Keratinocyte (primary cell): ENCODE measurements around the gene LHPP.

Source experiments
- EZH2 ChIP-seq: IDR thresholded peaks from one replicate; pipeline ENCODE4 v1.6.1; 2012; ENCODE audit warnings: inconsistent platforms, mild to moderate bottlenecking, low read length, moderate library complexity
- TF ChIP-seq, protein P1 (sequence below), 3 experiments: IDR thresholded peaks in 1 of 3; conservative IDR thresholded peaks in 1 of 3; optimal IDR thresholded peaks in 1 of 3; 2 replicates in 2 of 3; 3 replicates in 1 of 3; pipeline versions ENCODE3 to v1.5.1; 2011; ENCODE audit warnings: low read length in 3 of 3, mild to moderate bottlenecking in 3 of 3, moderate library complexity in 2 of 3, control low read depth in 1 of 3, inconsistent platforms in 1 of 3; ENCODE audit not compliant: insufficient read depth in 2 of 3; ENCODE audit errors: extremely low read depth in 1 of 3

- TF ChIP-seq, protein P1, sequence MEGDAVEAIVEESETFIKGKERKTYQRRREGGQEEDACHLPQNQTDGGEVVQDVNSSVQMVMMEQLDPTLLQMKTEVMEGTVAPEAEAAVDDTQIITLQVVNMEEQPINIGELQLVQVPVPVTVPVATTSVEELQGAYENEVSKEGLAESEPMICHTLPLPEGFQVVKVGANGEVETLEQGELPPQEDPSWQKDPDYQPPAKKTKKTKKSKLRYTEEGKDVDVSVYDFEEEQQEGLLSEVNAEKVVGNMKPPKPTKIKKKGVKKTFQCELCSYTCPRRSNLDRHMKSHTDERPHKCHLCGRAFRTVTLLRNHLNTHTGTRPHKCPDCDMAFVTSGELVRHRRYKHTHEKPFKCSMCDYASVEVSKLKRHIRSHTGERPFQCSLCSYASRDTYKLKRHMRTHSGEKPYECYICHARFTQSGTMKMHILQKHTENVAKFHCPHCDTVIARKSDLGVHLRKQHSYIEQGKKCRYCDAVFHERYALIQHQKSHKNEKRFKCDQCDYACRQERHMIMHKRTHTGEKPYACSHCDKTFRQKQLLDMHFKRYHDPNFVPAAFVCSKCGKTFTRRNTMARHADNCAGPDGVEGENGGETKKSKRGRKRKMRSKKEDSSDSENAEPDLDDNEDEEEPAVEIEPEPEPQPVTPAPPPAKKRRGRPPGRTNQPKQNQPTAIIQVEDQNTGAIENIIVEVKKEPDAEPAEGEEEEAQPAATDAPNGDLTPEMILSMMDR (optimal IDR thresholded peaks at IDR 0.05 in 1 of 3, IDR thresholded peaks at IDR 0.05 in 1 of 3, conservative IDR thresholded peaks at IDR 0.05 in 1 of 3; ENCODE audit: extremely low read depth in 1 of 3, insufficient read depth in 2 of 3, low read length in 3 of 3): no peak
- no peak for TF ChIP-seq EZH2
These were observed 112.9 kb downstream of the LHPP start for GRCh38 chr10:124574456-124575070.
